Activated CD4-positive, alpha-beta T cell treated with anti-CD3 and anti-CD28 coated beads, Interleukin-2, amount 10 ng/mL, durations not matched to agents 7 days and 5 days (primary cell): ENCODE results near the gene CNGB1. TPM values are rescaled to one million over a fixed set of nuclear protein-coding genes. Genes with fewer than 3 reads are reported as not detected.
"Not testable (repeated sequence)": the region's sequence is repeated elsewhere in the genome, so short reads cannot be mapped to it uniquely, and the experiment has no call there.

Experiments used
- CTCF ChIA-PET: fragments of 350-600 bp; sonication (Branson Sonifier 250); formaldehyde crosslinking; loops from one replicate; lab custom pipeline; 2021; ENCODE audit warnings: antibody characterized with exemption; lab: Charles Lee
- POLR2A ChIA-PET: fragments of 350-600 bp; sonication (Branson Sonifier 250); formaldehyde crosslinking; loops from one replicate; lab custom pipeline; 2021; ENCODE audit warnings: antibody characterized with exemption; lab: Charles Lee
- DNase-seq: peaks from one replicate; pipeline ENCODE4 v3.0.0-alpha.2; 2020
- H3K27ac Mint-ChIP-seq: one replicate; pipeline ENCODE4 v1.8.0; 2021; ENCODE audit warnings: mild to moderate bottlenecking, moderate library complexity, mixed read lengths
- H3K27me3 Mint-ChIP-seq: one replicate; pipeline ENCODE4 v1.8.0; 2021; ENCODE audit warnings: mixed read lengths
- H3K36me3 Mint-ChIP-seq: one replicate; pipeline ENCODE4 v1.8.0; 2021; ENCODE audit warnings: low read depth, mixed read lengths
- H3K4me1 Mint-ChIP-seq: one replicate; pipeline ENCODE4 v1.8.0; 2021; ENCODE audit warnings: mixed read lengths
- H3K4me3 Mint-ChIP-seq: one replicate; pipeline ENCODE4 v1.8.0; 2021; ENCODE audit warnings: mild to moderate bottlenecking, moderate library complexity, mixed read lengths
- H3K9me3 Mint-ChIP-seq: one replicate; pipeline ENCODE4 v1.8.0; 2021; ENCODE audit warnings: mixed read lengths
- total RNA-seq, 2 experiments: library from RNA; stranded (reverse); gene quantifications; one replicate each; pipeline ENCODE4 v1.2.3, GENCODE V29; 2021

The CNGB1 gene
- total RNA-seq, 2 experiments from 2014 or later, result not detected

GRCh38 chr16:57876210-57876609, 94.7 kb downstream of the CNGB1 start:
- no peaks in the 10 kb centered on the region for H3K9me3 Mint-ChIP-seq
- no peak overlapping the region for H3K27ac Mint-ChIP-seq
- POLR2A ChIA-PET, result interaction anchor here (0.6 kb wide), 1 partner anchor 142 kb away, joined by 3 read pairs; no protein-coding TSS in a partner anchor
- CTCF ChIA-PET, result interaction anchor here (0.6 kb wide), 1 partner anchor 239 kb away, joined by 4 read pairs; no protein-coding TSS in a partner anchor
- no peak for DNase-seq
- no peak overlapping the region for H3K4me3 Mint-ChIP-seq
- H3K4me1 Mint-ChIP-seq, result peaks cover 2% of the 10 kb centered on the region
- peaks cover 19% of the 10 kb centered on the region for H3K27me3 Mint-ChIP-seq
- no peaks in the 10 kb centered on the region for H3K36me3 Mint-ChIP-seq

- Mint-ChIP-seq H3K9me3 (no peaks in the 10 kb centered on the region), H3K36me3 (no peaks in the 10 kb centered on the region), H3K4me1 (peaks cover 2% of the 10 kb centered on the region), H3K27me3 (peaks cover 16% of the 10 kb centered on the region), H3K27ac (no peak overlapping the region), H3K4me3 (no peak overlapping the region)
- DNase-seq, result no peak
- CTCF ChIA-PET, result no interaction called here
- POLR2A ChIA-PET, result no interaction called here
Observed at GRCh38 chr16:57875347-57875746, 95.6 kb downstream of the CNGB1 start.

GRCh38 chr16:57873218-57873617, 97.7 kb downstream of the CNGB1 start:
- Mint-ChIP-seq H3K27ac (no peak overlapping the region), H3K27me3 (peaks cover 14% of the 10 kb centered on the region), H3K36me3 (no peaks in the 10 kb centered on the region), H3K9me3 (no peaks in the 10 kb centered on the region), H3K4me3 (no peak overlapping the region), H3K4me1 (peaks cover 2% of the 10 kb centered on the region)
- POLR2A ChIA-PET, result no interaction called here
- DNase-seq, result no peak
- CTCF ChIA-PET, result interaction anchor here (0.6 kb wide), 1 partner anchor 1614 kb away, joined by 4 read pairs; no protein-coding TSS in a partner anchor

GRCh38 chr16:57872764-57873163, 98.2 kb downstream of the CNGB1 start:
- DNase-seq, H3K4me3 Mint-ChIP-seq, H3K27ac Mint-ChIP-seq, H3K4me1 Mint-ChIP-seq, POLR2A ChIA-PET, H3K36me3 Mint-ChIP-seq, H3K9me3 Mint-ChIP-seq: not testable (repeated sequence)
- H3K27me3 Mint-ChIP-seq, result peaks cover 14% of the 10 kb centered on the region
- CTCF ChIA-PET, result interaction anchor here (0.6 kb wide), 1 partner anchor 1613 kb away, joined by 4 read pairs; no protein-coding TSS in a partner anchor

GRCh38 chr16:57871456-57871855, 99.5 kb downstream of the CNGB1 start:
- Mint-ChIP-seq H3K4me1 (peaks cover 2% of the 10 kb centered on the region), H3K27ac (no peak overlapping the region), H3K36me3 (no peaks in the 10 kb centered on the region), H3K27me3 (peaks cover 18% of the 10 kb centered on the region), H3K4me3 (no peak overlapping the region), H3K9me3 (no peaks in the 10 kb centered on the region)
- POLR2A ChIA-PET, result no interaction called here
- no peak for DNase-seq
- CTCF ChIA-PET, result interaction anchor here (0.6 kb wide), 1 partner anchor 230 kb away, joined by 3 read pairs; no protein-coding TSS in a partner anchor

- Mint-ChIP-seq H3K4me3 (no peak overlapping the region), H3K27me3 (peaks cover 15% of the 10 kb centered on the region), H3K9me3 (no peaks in the 10 kb centered on the region), H3K27ac (no peak overlapping the region), H3K36me3 (no peaks in the 10 kb centered on the region), H3K4me1 (no peaks in the 10 kb centered on the region)
- POLR2A ChIA-PET, result no interaction called here
- DNase-seq, result no peak
- CTCF ChIA-PET, result interaction anchor here (0.6 kb wide), 1 partner anchor 231 kb away, joined by 3 read pairs; no protein-coding TSS in a partner anchor
Observed at GRCh38 chr16:57870753-57871454, 100.0 kb downstream of the CNGB1 start.

- Mint-ChIP-seq H3K27me3 (peaks cover 12% of the 10 kb centered on the region), H3K27ac (no peak overlapping the region), H3K9me3 (no peaks in the 10 kb centered on the region), H3K4me3 (no peak overlapping the region), H3K4me1 (no peaks in the 10 kb centered on the region), H3K36me3 (no peaks in the 10 kb centered on the region)
- POLR2A ChIA-PET, result no interaction called here
- DNase-seq, result no peak
- CTCF ChIA-PET, result no interaction called here
Observed at GRCh38 chr16:57868913-57869520, 101.9 kb downstream of the CNGB1 start.

GRCh38 chr16:57867000-57867561, 103.8 kb downstream of the CNGB1 start:
- Mint-ChIP-seq H3K36me3 (no peaks in the 10 kb centered on the region), H3K9me3 (no peaks in the 10 kb centered on the region), H3K4me1 (no peaks in the 10 kb centered on the region), H3K4me3 (no peak overlapping the region), H3K27ac (no peak overlapping the region), H3K27me3 (peaks cover 15% of the 10 kb centered on the region)
- CTCF ChIA-PET, result interaction anchor here (0.6 to 1.4 kb wide), 2 partner anchors 8 to 1119 kb away, joined by 3 to 6 read pairs; no protein-coding TSS in a partner anchor
- DNase-seq, result no peak
- POLR2A ChIA-PET, result no interaction called here

- ChIA-PET POLR2A (interaction anchor here (0.7 kb wide), 1 partner anchor 423 kb away, joined by 3 read pairs; no protein-coding TSS in a partner anchor), CTCF (interaction anchor here (0.6 kb wide), 1 partner anchor 1119 kb away, joined by 3 read pairs; no protein-coding TSS in a partner anchor)
- Mint-ChIP-seq H3K4me3 (no peak overlapping the region), H3K27ac (no peak overlapping the region), H3K4me1 (no peaks in the 10 kb centered on the region), H3K9me3 (no peaks in the 10 kb centered on the region), H3K36me3 (no peaks in the 10 kb centered on the region), H3K27me3 (peaks cover 14% of the 10 kb centered on the region)
- DNase-seq, result no peak
Observed at GRCh38 chr16:57866529-57866918, 104.4 kb downstream of the CNGB1 start.

- Mint-ChIP-seq H3K27me3 (peaks cover 15% of the 10 kb centered on the region), H3K36me3 (no peaks in the 10 kb centered on the region), H3K4me1 (no peaks in the 10 kb centered on the region), H3K9me3 (no peaks in the 10 kb centered on the region), H3K4me3 (no peak overlapping the region), H3K27ac (no peak overlapping the region)
- ChIA-PET POLR2A (interaction anchor here (0.7 kb wide), 1 partner anchor 424 kb away, joined by 3 read pairs; no protein-coding TSS in a partner anchor), CTCF (interaction anchor here (0.6 kb wide), 1 partner anchor 1118 kb away, joined by 3 read pairs; no protein-coding TSS in a partner anchor)
- no peak for DNase-seq
Observed at GRCh38 chr16:57865746-57866528, 105.0 kb downstream of the CNGB1 start.

- no peak for DNase-seq
- Mint-ChIP-seq H3K27ac (no peak overlapping the region), H3K9me3 (no peaks in the 10 kb centered on the region), H3K27me3 (peaks cover 24% of the 10 kb centered on the region), H3K4me3 (no peak overlapping the region), H3K36me3 (no peaks in the 10 kb centered on the region), H3K4me1 (no peaks in the 10 kb centered on the region)
- CTCF ChIA-PET, result interaction anchor here (0.8 to 1.7 kb wide), 4 partner anchors 12 to 298 kb away, joined by 3 to 4 read pairs (median 3); partner anchors contain the start of gene KIFC3
- POLR2A ChIA-PET, result interaction anchor here (0.5 kb wide), 1 partner anchor 170 kb away, joined by 3 read pairs; no protein-coding TSS in a partner anchor
Observed at GRCh38 chr16:57863434-57864160, 107.3 kb downstream of the CNGB1 start.
